Karpas-422 (cell line): ENCODE results near the gene TMEM242. TPM values are rescaled to one million over a fixed set of nuclear protein-coding genes. Genes with fewer than 3 reads are reported as not detected.
A peak's percentile ranks its signal among the peaks of the same experiment; 100 is the strongest.

Experiments
- DNase-seq: peaks from one replicate; pipeline ENCODE4 v3.0.0-alpha.2; 2015
- H2AFZ ChIP-seq: fragments of 200-600 bp; sonication (generic); 2 replicates; pipeline ENCODE4 v1.6.1; 2014; ENCODE audit warnings: antibody characterized with exemption, low read length, mixed read lengths
- H3K27ac ChIP-seq: fragments of 200-600 bp; sonication (generic); 2 replicates; pipeline ENCODE4 v1.5.1; 2014; ENCODE audit warnings: mild to moderate bottlenecking, low read length, moderate library complexity
- H3K27me3 ChIP-seq: fragments of 200-600 bp; sonication (generic); 2 replicates; pipeline ENCODE4 v1.6.1; 2014; ENCODE audit warnings: low read length, mixed read lengths
- H3K36me3 ChIP-seq: fragments of 200-600 bp; sonication (generic); 2 replicates; pipeline ENCODE4 v1.6.1; 2014; ENCODE audit warnings: low read length, mixed read lengths; ENCODE audit not compliant: insufficient read depth
- H3K4me1 ChIP-seq: fragments of 200-600 bp; sonication (generic); 2 replicates; pipeline ENCODE4 v1.6.1; 2014; ENCODE audit warnings: mild to moderate bottlenecking, low read length, mixed read lengths
- H3K4me2 ChIP-seq: fragments of 200-600 bp; sonication (generic); 2 replicates; pipeline ENCODE4 v1.6.1; 2014; ENCODE audit warnings: low read length, low read depth, mild to moderate bottlenecking; ENCODE audit not compliant: poor library complexity, severe bottlenecking
- H3K4me3 ChIP-seq: fragments of 200-600 bp; sonication (generic); 2 replicates; pipeline ENCODE4 v1.5.1; 2014; ENCODE audit warnings: mild to moderate bottlenecking, antibody characterized with exemption, low read length, mixed read lengths
- H3K79me2 ChIP-seq: fragments of 200-600 bp; sonication (generic); 2 replicates; pipeline ENCODE4 v1.6.1; 2014; ENCODE audit warnings: mild to moderate bottlenecking, low read length, mixed read lengths
- H3K9ac ChIP-seq: fragments of 200-600 bp; sonication (generic); 2 replicates; pipeline ENCODE4 v1.6.0; 2014; ENCODE audit warnings: low read length
- H3K9me2 ChIP-seq: fragments of 200-600 bp; sonication (generic), shearing (Covaris generic); replicated peaks from 2 replicates; pipeline ENCODE4 v1.6.0; 2014; ENCODE audit warnings: mild to moderate bottlenecking, low read length, moderate library complexity; ENCODE audit not compliant: insufficient read depth
- H3K9me3 ChIP-seq: fragments of 300-700, 200-600 bp; sonication (generic); 2 replicates; pipeline ENCODE4 v1.6.1; 2014; ENCODE audit warnings: low read length, mixed read lengths
- H4K20me1 ChIP-seq: fragments of 200-600 bp; sonication (generic); 2 replicates; pipeline ENCODE4 v1.6.1; 2014; ENCODE audit warnings: mild to moderate bottlenecking, antibody characterized with exemption, low read length, low read depth; ENCODE audit not compliant: insufficient read depth
- total RNA-seq: library from RNA; depleted of rRNA; stranded (reverse); fragments of >200 nt; shearing (Covaris generic); gene quantifications from 2 replicates; pipeline ENCODE4 v1.2.3, GENCODE V29; 2014; ENCODE audit warnings: low replicate concordance

The TMEM242 gene
- total RNA-seq, 1 experiment from 2014 or later: 3.4 TPM

DNA sequence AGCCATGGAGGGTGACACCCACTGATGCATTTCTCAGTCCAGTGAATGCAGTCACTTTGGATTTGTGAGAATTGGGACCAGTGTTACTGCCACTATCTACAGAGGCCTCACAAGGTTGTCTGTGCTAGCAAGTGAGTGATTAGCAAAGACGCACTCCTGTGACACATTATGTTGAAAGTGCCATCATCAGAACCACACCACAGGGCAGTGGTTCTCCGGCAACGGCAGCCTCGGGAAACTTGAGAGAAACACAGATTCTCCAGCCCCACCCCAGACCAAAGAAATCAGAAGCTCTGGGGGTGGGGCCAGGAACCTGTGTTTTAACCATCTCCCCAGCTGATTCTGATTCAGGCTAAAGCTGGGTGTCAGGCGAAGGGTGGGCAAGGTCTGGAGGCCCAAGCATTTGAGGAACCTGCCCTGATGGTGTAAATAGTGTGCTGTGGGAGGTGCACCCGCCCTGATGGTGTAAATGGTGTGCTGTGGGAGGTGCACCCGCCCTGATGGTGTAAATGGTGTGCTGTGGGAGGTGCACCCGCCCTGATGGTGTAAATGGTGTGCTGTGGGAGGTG, 39.9 kb downstream of the TMEM242 start:
- Histone ChIP-seq H3K36me3 (no peaks in the 10 kb centered on the region), H3K27ac (no peak overlapping the region), H3K27me3 (no peaks in the 10 kb centered on the region), H3K9me3 (no peaks in the 10 kb centered on the region), H2AFZ (no peak overlapping the region), H3K9ac (no peak overlapping the region), H3K4me2 (no peak overlapping the region), H3K9me2 (no peaks in the 10 kb centered on the region), H3K4me3 (no peak overlapping the region), H3K4me1 (no peaks in the 10 kb centered on the region), H3K79me2 (no peaks in the 10 kb centered on the region), H4K20me1 (no peaks in the 10 kb centered on the region)
- DNase-seq: no peak

DNA sequence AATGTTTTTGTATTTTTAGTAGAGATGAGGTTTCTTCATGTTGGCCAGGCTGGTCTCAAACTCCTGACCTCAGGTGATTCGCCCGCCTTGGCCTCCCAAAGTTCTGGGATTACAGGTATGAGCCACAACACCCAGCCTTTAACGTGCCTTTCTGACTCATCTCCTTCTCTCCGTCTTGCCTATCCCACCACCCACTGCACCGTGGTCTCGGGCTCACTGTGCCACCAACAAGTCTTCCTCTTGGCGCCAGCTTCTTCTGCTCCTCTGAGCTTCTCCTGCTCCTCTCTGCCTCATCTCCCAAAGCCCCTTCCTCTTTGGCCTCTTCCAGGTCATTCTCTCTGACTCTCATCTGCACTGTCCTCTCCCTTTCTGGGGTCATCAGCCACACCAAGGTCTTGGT, 41.0 kb downstream of the TMEM242 start:
- no peaks in the 10 kb centered on the region for H3K9me2 ChIP-seq
- H3K4me1 ChIP-seq: no peaks in the 10 kb centered on the region
- H3K79me2 ChIP-seq: no peaks in the 10 kb centered on the region
- no peaks in the 10 kb centered on the region for H3K9me3 ChIP-seq
- H3K4me2 ChIP-seq: no peak overlapping the region
- no peak for DNase-seq
- no peak overlapping the region for H3K27ac ChIP-seq
- no peak overlapping the region for H3K9ac ChIP-seq
- H4K20me1 ChIP-seq: no peaks in the 10 kb centered on the region
- no peaks in the 10 kb centered on the region for H3K27me3 ChIP-seq
- H2AFZ ChIP-seq: no peak overlapping the region
- H3K4me3 ChIP-seq: no peak overlapping the region
- H3K36me3 ChIP-seq: no peaks in the 10 kb centered on the region

GRCh38 chr6:157281570-157281969, 41.7 kb downstream of the TMEM242 start:
- H3K9me3 ChIP-seq: no peaks in the 10 kb centered on the region
- H3K9ac ChIP-seq: no peak overlapping the region
- H3K36me3 ChIP-seq: no peaks in the 10 kb centered on the region
- no peaks in the 10 kb centered on the region for H3K9me2 ChIP-seq
- no peaks in the 10 kb centered on the region for H4K20me1 ChIP-seq
- no peak overlapping the region for H3K4me3 ChIP-seq
- no peak overlapping the region for H3K27ac ChIP-seq
- no peak overlapping the region for H3K4me2 ChIP-seq
- DNase-seq: peak; percentile 77
- no peaks in the 10 kb centered on the region for H3K79me2 ChIP-seq
- H3K4me1 ChIP-seq: no peaks in the 10 kb centered on the region; the same call in 1 of the 2 replicates
- no peak overlapping the region for H2AFZ ChIP-seq
- H3K27me3 ChIP-seq: no peaks in the 10 kb centered on the region

DNA sequence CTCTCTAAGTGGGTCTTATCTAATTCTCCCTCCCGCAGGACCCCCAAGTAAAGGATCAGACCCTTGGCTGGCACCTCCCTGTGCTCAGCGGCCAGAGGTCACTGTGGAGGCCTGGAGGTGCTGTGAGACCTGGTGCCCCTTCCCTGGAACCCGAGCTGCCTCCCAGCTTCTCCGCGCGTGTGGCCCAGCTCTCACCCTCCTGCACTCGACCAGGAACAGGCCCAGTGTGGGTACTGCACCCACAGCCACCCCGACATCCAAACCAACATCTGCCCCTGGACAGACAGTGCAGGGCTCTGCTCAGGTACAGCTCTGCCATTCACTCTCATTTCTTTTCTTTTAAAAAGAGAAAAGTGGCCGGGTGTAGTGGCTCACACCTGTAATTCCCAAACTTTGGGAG, 42.4 kb downstream of the TMEM242 start:
- H3K36me3 ChIP-seq: no peaks in the 10 kb centered on the region
- H3K4me2 ChIP-seq: no peak overlapping the region
- H3K4me1 ChIP-seq: peaks cover 5% of the 10 kb centered on the region
- no peaks in the 10 kb centered on the region for H3K27me3 ChIP-seq
- no peaks in the 10 kb centered on the region for H4K20me1 ChIP-seq
- no peaks in the 10 kb centered on the region for H3K79me2 ChIP-seq
- no peak overlapping the region for H3K9ac ChIP-seq
- no peaks in the 10 kb centered on the region for H3K9me2 ChIP-seq
- no peak overlapping the region for H3K4me3 ChIP-seq
- H2AFZ ChIP-seq: no peak overlapping the region
- no peak overlapping the region for H3K27ac ChIP-seq
- no peak for DNase-seq
- H3K9me3 ChIP-seq: no peaks in the 10 kb centered on the region

DNA sequence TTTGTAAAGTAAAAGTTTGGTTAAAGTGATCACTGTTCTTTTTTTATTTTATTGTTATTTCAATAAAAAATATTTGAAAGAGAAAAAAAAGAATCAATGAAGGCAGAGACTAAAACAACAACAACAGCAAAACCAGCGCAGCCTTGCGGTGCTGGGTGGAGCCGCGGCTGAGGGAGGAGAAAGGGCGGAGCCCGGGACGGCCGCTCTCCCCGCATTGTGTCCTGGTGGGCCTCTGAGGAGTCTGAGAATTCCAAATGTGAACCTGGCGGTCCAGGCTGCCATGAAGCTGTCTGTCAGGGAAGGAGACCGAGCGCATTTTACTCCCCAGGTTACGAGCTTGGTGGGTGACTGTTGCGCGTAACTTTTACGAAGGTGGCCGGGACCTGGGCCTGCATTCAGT, 43.2 kb downstream of the TMEM242 start:
- H2AFZ ChIP-seq: no peak overlapping the region
- H3K4me1 ChIP-seq: peaks cover 11% of the 10 kb centered on the region
- H3K9ac ChIP-seq: no peak overlapping the region
- DNase-seq: no peak
- no peaks in the 10 kb centered on the region for H3K79me2 ChIP-seq
- H3K27ac ChIP-seq: no peak overlapping the region
- no peaks in the 10 kb centered on the region for H3K9me2 ChIP-seq
- H3K9me3 ChIP-seq: no peaks in the 10 kb centered on the region
- no peak overlapping the region for H3K4me3 ChIP-seq
- H3K4me2 ChIP-seq: no peak overlapping the region
- no peaks in the 10 kb centered on the region for H4K20me1 ChIP-seq
- no peaks in the 10 kb centered on the region for H3K36me3 ChIP-seq
- no peaks in the 10 kb centered on the region for H3K27me3 ChIP-seq

GRCh38 chr6:157278171-157278570, 45.1 kb downstream of the TMEM242 start:
- H3K27ac ChIP-seq: no peak overlapping the region
- H3K27me3 ChIP-seq: no peaks in the 10 kb centered on the region
- H4K20me1 ChIP-seq: no peaks in the 10 kb centered on the region
- H3K79me2 ChIP-seq: no peaks in the 10 kb centered on the region
- H2AFZ ChIP-seq: no peak overlapping the region
- H3K4me2 ChIP-seq: no peak overlapping the region
- H3K4me1 ChIP-seq: peaks cover 28% of the 10 kb centered on the region
- H3K9ac ChIP-seq: no peak overlapping the region
- no peaks in the 10 kb centered on the region for H3K9me3 ChIP-seq
- no peak for DNase-seq
- no peaks in the 10 kb centered on the region for H3K36me3 ChIP-seq
- H3K9me2 ChIP-seq: no peaks in the 10 kb centered on the region
- H3K4me3 ChIP-seq: no peak overlapping the region

- H3K4me1 ChIP-seq: peaks cover 42% of the 10 kb centered on the region
- no peak overlapping the region for H3K27ac ChIP-seq
- no peak overlapping the region for H3K9ac ChIP-seq
- H3K4me3 ChIP-seq: no peak overlapping the region
- H3K4me2 ChIP-seq: no peak overlapping the region
- no peak overlapping the region for H2AFZ ChIP-seq
- H3K79me2 ChIP-seq: no peaks in the 10 kb centered on the region
- no peaks in the 10 kb centered on the region for H4K20me1 ChIP-seq
- H3K9me3 ChIP-seq: no peaks in the 10 kb centered on the region
- H3K27me3 ChIP-seq: no peaks in the 10 kb centered on the region
- no peak for DNase-seq
- no peaks in the 10 kb centered on the region for H3K9me2 ChIP-seq
- no peaks in the 10 kb centered on the region for H3K36me3 ChIP-seq
Measured at GRCh38 chr6:157276731-157277130, 46.6 kb downstream of the TMEM242 start.

DNA sequence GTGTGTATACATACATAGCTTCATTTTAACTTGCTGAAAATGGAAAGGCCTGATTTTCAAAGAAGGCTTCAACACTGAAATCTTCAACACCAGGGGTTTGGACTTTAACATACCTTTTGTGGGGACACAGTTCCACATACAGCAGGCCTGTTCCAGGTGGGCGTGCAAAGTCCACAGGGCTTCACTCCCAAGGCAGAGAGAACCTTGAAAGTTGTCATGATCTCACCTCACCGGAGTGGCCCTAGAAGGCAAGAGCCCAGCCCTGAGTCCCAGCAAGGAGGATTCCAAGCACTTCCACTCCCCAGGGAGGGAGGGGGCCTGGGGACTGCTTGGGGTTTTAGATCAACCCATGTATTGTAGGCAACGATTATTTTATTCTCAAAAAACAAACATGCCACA, 47.2 kb downstream of the TMEM242 start:
- Histone ChIP-seq H4K20me1 (no peaks in the 10 kb centered on the region), H3K4me2 (no peak overlapping the region), H3K9me3 (no peaks in the 10 kb centered on the region), H2AFZ (no peak overlapping the region), H3K9me2 (no peaks in the 10 kb centered on the region), H3K27me3 (no peaks in the 10 kb centered on the region), H3K79me2 (no peaks in the 10 kb centered on the region), H3K36me3 (no peaks in the 10 kb centered on the region), H3K4me1 (peaks cover 42% of the 10 kb centered on the region), H3K27ac (no peak overlapping the region), H3K9ac (no peak overlapping the region), H3K4me3 (no peak overlapping the region)
- no peak for DNase-seq
